GM23248 (cell line): ENCODE results near the gene UVRAG. TPM values are rescaled to one million over a fixed set of nuclear protein-coding genes. Genes with fewer than 3 reads are reported as not detected.

Experiments used
- DNase-seq: peaks from one replicate; pipeline ENCODE4 v3.0.0-alpha.2; 2015
- H2AFZ ChIP-seq: fragments of 200-600 bp; sonication (generic); 2 replicates; pipeline ENCODE4 v1.6.1; 2016; ENCODE audit warnings: antibody characterized with exemption
- H3F3A ChIP-seq: fragments of 200-600 bp; sonication (generic); 2 replicates; pipeline ENCODE4 v1.6.1; 2016; ENCODE audit warnings: mild to moderate bottlenecking, antibody characterized with exemption, mixed run types; ENCODE audit not compliant: insufficient read depth
- H3K27ac ChIP-seq: fragments of 200-600 bp; sonication (generic); 2 replicates; pipeline ENCODE4 v1.5.1; 2016; ENCODE audit warnings: mild to moderate bottlenecking
- H3K27me3 ChIP-seq: fragments of 200-600 bp; sonication (generic); replicated peaks from 2 replicates; pipeline ENCODE4 v1.6.1; 2016; ENCODE audit warnings: mild to moderate bottlenecking; ENCODE audit not compliant: insufficient read depth
- H3K36me3 ChIP-seq: fragments of 200-600 bp; sonication (generic); 2 replicates; pipeline ENCODE4 v1.6.1; 2016; ENCODE audit warnings: low read depth, mild to moderate bottlenecking
- H3K4me1 ChIP-seq: fragments of 200-600 bp; sonication (generic); 2 replicates; pipeline ENCODE4 v1.6.1; 2016; ENCODE audit warnings: mild to moderate bottlenecking; ENCODE audit not compliant: insufficient read depth
- H3K4me2 ChIP-seq: fragments of 200-600 bp; sonication (generic); one replicate; pipeline ENCODE4 v1.6.1; 2016; ENCODE audit warnings: mild to moderate bottlenecking; ENCODE audit not compliant: unreplicated experiment
- H3K4me3 ChIP-seq: fragments of 200-600 bp; sonication (generic); 2 replicates; pipeline ENCODE4 v1.5.1; 2016; ENCODE audit warnings: mild to moderate bottlenecking
- H3K79me2 ChIP-seq: fragments of 200-600 bp; sonication (generic); 2 replicates; pipeline ENCODE4 v1.6.1; 2016; ENCODE audit warnings: mild to moderate bottlenecking; ENCODE audit not compliant: insufficient read depth
- H3K9ac ChIP-seq: fragments of 200-600 bp; sonication (generic); 2 replicates; pipeline ENCODE4 v1.6.1; 2016; ENCODE audit warnings: mild to moderate bottlenecking
- H3K9me2 ChIP-seq: fragments of 200-600 bp; sonication (generic); 2 replicates; pipeline ENCODE4 v1.6.1; 2016; ENCODE audit warnings: mixed run types, mild to moderate bottlenecking, moderate library complexity; ENCODE audit not compliant: insufficient read depth
- H3K9me3 ChIP-seq: fragments of 200-600 bp; sonication (generic); one replicate; pipeline ENCODE4 v1.6.1; 2017; ENCODE audit warnings: low read depth
- H4K20me1 ChIP-seq: fragments of 200-600 bp; sonication (generic); 2 replicates; pipeline ENCODE4 v1.6.0; 2016; ENCODE audit not compliant: insufficient read depth
- EZH2 ChIP-seq: fragments of 200-600 bp; sonication (generic); IDR thresholded peaks from 2 replicates; pipeline ENCODE4 v1.6.1; 2018; ENCODE audit warnings: antibody characterized with exemption, mild to moderate bottlenecking; ENCODE audit not compliant: insufficient read depth, poor library complexity, severe bottlenecking
- EZH2phosphoT487 ChIP-seq: fragments of 200-600 bp; sonication (generic); IDR thresholded peaks from 2 replicates; pipeline ENCODE4 v1.6.1; 2018; ENCODE audit warnings: antibody characterized with exemption, moderate library complexity, mild to moderate bottlenecking, low read depth; ENCODE audit not compliant: insufficient read depth
- whole genome bisulfite sequencing, 2 experiments: methylation state at CpG; one replicate each; pipeline ENCODE4 v1.1.6; 2015 to 2017; ENCODE audit warnings: low lambda C conversion rate in 2 of 2, low coverage in 1 of 2; ENCODE audit errors: missing lambda C conversion rate in 2 of 2; 5-methylcytosine and 5-hydroxymethylcytosine counted together
- in situ Hi-C: fragments of 300-500 bp; cut with MboI; formaldehyde crosslinking; loops from 2 replicates; pipeline ENCODE4 v1.15.0; 2020
- polyA plus RNA-seq: library from polyadenylated mRNA; unstranded; fragments of >200 nt; fragmentation: Nextera tagmentation; extraction: Ambion mirVana; gene quantifications from 2 replicates; pipeline ENCODE4 v1.2.1, GENCODE V29; 2016
- total RNA-seq: library from RNA; depleted of rRNA; stranded (reverse); fragments of >200 nt; shearing (Covaris generic); gene quantifications from 2 replicates; pipeline ENCODE4 v1.2.3, GENCODE V29; 2014

UVRAG gene
- total and polyA plus RNA-seq, 2 experiments from 2014 or later, result 9.9 to 11.0 TPM

DNA sequence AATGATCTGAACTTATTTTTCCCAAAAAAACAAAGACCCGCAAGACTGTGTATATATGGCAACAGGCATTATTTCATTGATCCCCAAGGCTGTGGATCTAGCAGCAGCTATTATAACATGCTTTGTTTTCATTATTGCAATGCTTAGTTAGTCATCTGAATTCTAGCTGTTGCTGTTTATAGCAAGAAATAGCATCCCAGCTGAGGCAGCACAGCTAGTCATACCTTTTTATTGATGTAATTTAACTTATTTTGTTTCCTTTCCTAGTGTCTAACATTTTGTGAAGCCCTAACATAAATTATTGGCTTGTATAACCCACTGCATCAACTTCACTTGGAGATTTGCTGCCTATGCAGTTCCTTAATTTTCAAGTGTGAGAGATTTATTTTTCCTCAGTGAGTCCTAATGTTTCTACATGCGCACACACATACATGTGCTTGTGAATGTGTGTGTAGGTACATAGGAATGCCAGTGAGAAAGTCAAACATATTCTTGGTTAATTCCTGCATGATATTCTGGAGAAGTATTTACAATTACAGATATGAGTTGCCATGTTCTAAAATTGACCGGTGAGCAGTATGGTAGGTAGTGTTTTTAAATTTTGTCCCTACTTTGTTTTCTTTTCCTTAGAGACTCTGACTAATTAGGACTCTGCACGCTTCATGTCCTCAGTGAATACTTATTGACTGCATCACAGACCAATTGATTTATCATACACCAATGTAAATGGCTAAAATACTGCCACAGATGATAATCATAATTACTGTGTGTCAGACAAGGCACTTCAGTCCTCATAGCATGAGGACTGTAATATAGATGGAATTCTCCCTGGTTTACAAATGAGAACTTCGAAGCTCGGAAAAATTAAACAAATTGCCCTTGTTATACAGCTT, 272.0 kb downstream of the UVRAG start:
- Histone ChIP-seq H3K27ac (peak overlapping the region; percentile 71), H3F3A (peaks cover 32% of the 10 kb centered on the region), H3K9me3 (no peaks in the 10 kb centered on the region), H3K4me3 (no peak overlapping the region; the same call in 1 of the 2 replicates), H3K27me3 (no peaks in the 10 kb centered on the region), H3K9ac (peak overlapping the region; percentile 29; the same call in 1 of the 2 replicates), H3K4me2 (peak overlapping the region; percentile 34), H3K4me1 (peaks cover 30% of the 10 kb centered on the region), H4K20me1 (no peaks in the 10 kb centered on the region), H2AFZ (no peak overlapping the region), H3K79me2 (no peaks in the 10 kb centered on the region), H3K9me2 (no peaks in the 10 kb centered on the region), H3K36me3 (no peaks in the 10 kb centered on the region)
- DNase-seq, result peak; percentile 88
- in situ Hi-C loops, result no loop called here
- WGBS, 2 experiments, result 74 to 82% methylated on average over 6 of the region's 6 CpGs
- TF ChIP-seq EZH2phosphoT487 (no peak), EZH2 (no peak)

DNA sequence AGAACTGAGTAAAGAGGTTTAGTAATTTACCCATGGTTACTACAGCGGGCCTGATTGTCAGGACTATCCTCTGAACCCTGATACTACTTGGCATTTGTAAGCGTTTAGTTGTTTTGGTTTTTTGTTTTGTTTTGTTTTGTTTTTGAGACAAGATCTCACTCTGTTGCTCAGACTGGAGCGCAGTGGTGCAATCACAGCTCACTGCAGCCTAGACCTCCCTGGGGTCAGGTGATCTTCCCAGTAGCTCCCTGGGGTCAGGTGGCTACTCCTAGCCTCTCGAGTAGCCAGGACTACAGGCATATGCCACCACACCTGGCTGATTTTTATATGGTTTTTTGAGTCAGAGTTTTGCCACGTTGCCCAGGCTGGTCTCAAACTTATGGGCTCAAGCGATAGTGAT, 272.7 kb downstream of the UVRAG start:
- DNase-seq, result no peak
- Histone ChIP-seq H2AFZ (no peak overlapping the region), H3K9ac (no peak overlapping the region), H3K4me1 (peaks cover 30% of the 10 kb centered on the region), H3K4me3 (no peak overlapping the region), H3F3A (peaks cover 32% of the 10 kb centered on the region), H3K27me3 (no peaks in the 10 kb centered on the region), H3K9me2 (no peaks in the 10 kb centered on the region), H3K9me3 (no peaks in the 10 kb centered on the region), H3K4me2 (peak overlapping the region; percentile 34), H3K79me2 (no peaks in the 10 kb centered on the region), H3K36me3 (no peaks in the 10 kb centered on the region), H4K20me1 (no peaks in the 10 kb centered on the region), H3K27ac (peak overlapping the region; percentile 71)
- no peak for TF ChIP-seq EZH2
- no peak for TF ChIP-seq EZH2phosphoT487
- in situ Hi-C loops, result no loop called here
- WGBS, 2 experiments, result 88 to 91% methylated on average over 6 of the region's 6 CpGs

- H3K27me3 ChIP-seq, result no peaks in the 10 kb centered on the region
- DNase-seq, result no peak
- H3K36me3 ChIP-seq, result no peaks in the 10 kb centered on the region
- H3F3A ChIP-seq, result peaks cover 27% of the 10 kb centered on the region
- H3K79me2 ChIP-seq, result no peaks in the 10 kb centered on the region
- H3K9me3 ChIP-seq, result no peaks in the 10 kb centered on the region
- in situ Hi-C loops, result no loop called here
- H4K20me1 ChIP-seq, result no peaks in the 10 kb centered on the region
- H3K4me3 ChIP-seq, result no peak overlapping the region
- H3K9me2 ChIP-seq, result no peaks in the 10 kb centered on the region
- no peak overlapping the region for H3K27ac ChIP-seq
- H3K9ac ChIP-seq, result no peak overlapping the region
- 94 to 98% methylated on average over 3 of the region's 3 CpGs for WGBS, 2 experiments
- no peak overlapping the region for H3K4me2 ChIP-seq
- peaks cover 26% of the 10 kb centered on the region for H3K4me1 ChIP-seq
- no peak overlapping the region for H2AFZ ChIP-seq
- TF ChIP-seq EZH2 (no peak), EZH2phosphoT487 (no peak)
Measured at GRCh38 chr11:76088511-76088910, 273.5 kb downstream of the UVRAG start.

DNA sequence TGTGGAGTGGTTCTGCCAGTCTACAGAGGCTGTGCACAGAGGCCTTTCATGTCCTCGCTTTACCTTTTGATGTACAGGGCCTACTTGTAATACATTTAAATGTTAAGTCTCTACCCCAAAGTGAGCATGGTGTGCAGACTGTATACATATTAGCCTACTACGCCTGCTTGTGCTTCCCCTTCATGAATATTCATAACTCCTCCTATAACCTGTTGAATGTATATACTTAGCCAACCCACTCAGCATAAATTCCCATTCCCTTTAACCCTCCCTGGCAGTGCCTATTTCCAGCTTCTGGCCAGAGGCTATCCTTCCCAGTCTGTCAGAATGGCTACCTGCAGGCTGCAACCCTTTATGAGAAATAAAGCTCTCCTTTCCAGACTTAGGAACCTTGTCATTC, 275.2 kb downstream of the UVRAG start:
- H4K20me1 ChIP-seq, result no peaks in the 10 kb centered on the region
- TF ChIP-seq EZH2phosphoT487 (no peak), EZH2 (no peak)
- H3K9ac ChIP-seq, result no peak overlapping the region
- no peak overlapping the region for H3K27ac ChIP-seq
- no peak overlapping the region for H3K4me2 ChIP-seq
- no peak for DNase-seq
- H3K9me2 ChIP-seq, result no peaks in the 10 kb centered on the region
- H3K36me3 ChIP-seq, result no peaks in the 10 kb centered on the region
- H3K9me3 ChIP-seq, result no peaks in the 10 kb centered on the region
- no peak overlapping the region for H3K4me3 ChIP-seq
- 96 to 100% methylated on average over 2 of the region's 2 CpGs for WGBS, 2 experiments
- H3F3A ChIP-seq, result peaks cover 22% of the 10 kb centered on the region
- no peak overlapping the region for H2AFZ ChIP-seq
- in situ Hi-C loops, result no loop called here
- H3K4me1 ChIP-seq, result peaks cover 20% of the 10 kb centered on the region
- no peaks in the 10 kb centered on the region for H3K79me2 ChIP-seq
- no peaks in the 10 kb centered on the region for H3K27me3 ChIP-seq
